PFSK-1 (cell line): ENCODE data around the gene KIAA0825.

Experiments used
- FOXP2 ChIP-seq: optimal IDR thresholded peaks from 2 replicates; pipeline ENCODE3; 2011; ENCODE audit warnings: borderline replicate concordance, control low read depth, inconsistent platforms; ENCODE audit not compliant: insufficient read depth; ENCODE audit errors: extremely low read length, extremely low read depth
- POLR2AphosphoS5 ChIP-seq: IDR thresholded peaks from 2 replicates; pipeline ENCODE4 v1.6.1; 2012; ENCODE audit warnings: low read depth, mild to moderate bottlenecking, control low read depth, low read length, moderate library complexity
- SIN3A ChIP-seq: IDR thresholded peaks from 2 replicates; pipeline ENCODE4 v1.6.1; 2012; ENCODE audit warnings: mild to moderate bottlenecking, low read length, moderate library complexity, borderline replicate concordance; ENCODE audit not compliant: insufficient read depth
- TAF1 ChIP-seq: IDR thresholded peaks from 2 replicates; pipeline ENCODE4 v1.6.1; 2012; ENCODE audit warnings: low read length, control low read depth, borderline replicate concordance; ENCODE audit not compliant: insufficient read depth
- TF ChIP-seq, protein P1 (sequence below), 2 experiments: IDR thresholded peaks; 2 replicates each; pipeline versions ENCODE4 v1.6.1 to v1.8.0; 2011 to 2012; ENCODE audit warnings: low read depth in 2 of 2, low read length in 2 of 2, control low read depth in 1 of 2, inconsistent platforms in 1 of 2, mild to moderate bottlenecking in 1 of 2, moderate library complexity in 1 of 2; ENCODE audit not compliant: insufficient read depth in 1 of 2

KIAA0825 gene

DNA sequence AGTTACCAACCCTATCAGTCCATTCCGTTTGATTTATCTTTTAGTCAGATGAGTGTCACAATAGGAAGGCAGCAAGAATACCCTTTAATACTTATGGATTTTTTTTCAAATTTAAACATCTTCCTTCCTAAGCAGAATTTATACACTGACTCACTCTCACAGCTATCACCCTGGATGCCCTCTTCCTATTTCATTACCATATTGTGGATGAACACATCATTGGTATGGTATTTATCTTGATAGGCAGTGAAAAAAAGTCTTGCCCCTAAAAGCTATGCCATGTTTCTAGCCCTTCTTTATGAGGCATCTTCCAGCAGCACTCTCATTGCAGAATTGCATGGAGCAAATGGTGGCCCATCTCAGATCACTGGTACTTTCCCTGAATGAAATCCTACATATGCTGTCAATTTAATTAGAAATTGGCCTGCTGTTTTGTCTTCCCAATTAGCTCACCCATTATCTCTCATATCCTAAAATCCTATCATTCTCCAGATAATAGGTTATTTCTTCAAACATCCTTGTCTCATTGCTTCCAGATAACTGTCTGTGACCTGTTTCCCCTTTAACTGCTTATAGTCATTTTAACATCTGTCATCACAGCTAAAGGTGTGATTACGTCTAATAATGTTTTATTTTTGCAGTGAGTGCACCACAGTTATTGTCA lies 443.5 kb downstream of the KIAA0825 start:
- no peak for TF ChIP-seq TAF1
- TF ChIP-seq SIN3A, result no peak
- TF ChIP-seq POLR2AphosphoS5, result no peak
- TF ChIP-seq, protein P1, sequence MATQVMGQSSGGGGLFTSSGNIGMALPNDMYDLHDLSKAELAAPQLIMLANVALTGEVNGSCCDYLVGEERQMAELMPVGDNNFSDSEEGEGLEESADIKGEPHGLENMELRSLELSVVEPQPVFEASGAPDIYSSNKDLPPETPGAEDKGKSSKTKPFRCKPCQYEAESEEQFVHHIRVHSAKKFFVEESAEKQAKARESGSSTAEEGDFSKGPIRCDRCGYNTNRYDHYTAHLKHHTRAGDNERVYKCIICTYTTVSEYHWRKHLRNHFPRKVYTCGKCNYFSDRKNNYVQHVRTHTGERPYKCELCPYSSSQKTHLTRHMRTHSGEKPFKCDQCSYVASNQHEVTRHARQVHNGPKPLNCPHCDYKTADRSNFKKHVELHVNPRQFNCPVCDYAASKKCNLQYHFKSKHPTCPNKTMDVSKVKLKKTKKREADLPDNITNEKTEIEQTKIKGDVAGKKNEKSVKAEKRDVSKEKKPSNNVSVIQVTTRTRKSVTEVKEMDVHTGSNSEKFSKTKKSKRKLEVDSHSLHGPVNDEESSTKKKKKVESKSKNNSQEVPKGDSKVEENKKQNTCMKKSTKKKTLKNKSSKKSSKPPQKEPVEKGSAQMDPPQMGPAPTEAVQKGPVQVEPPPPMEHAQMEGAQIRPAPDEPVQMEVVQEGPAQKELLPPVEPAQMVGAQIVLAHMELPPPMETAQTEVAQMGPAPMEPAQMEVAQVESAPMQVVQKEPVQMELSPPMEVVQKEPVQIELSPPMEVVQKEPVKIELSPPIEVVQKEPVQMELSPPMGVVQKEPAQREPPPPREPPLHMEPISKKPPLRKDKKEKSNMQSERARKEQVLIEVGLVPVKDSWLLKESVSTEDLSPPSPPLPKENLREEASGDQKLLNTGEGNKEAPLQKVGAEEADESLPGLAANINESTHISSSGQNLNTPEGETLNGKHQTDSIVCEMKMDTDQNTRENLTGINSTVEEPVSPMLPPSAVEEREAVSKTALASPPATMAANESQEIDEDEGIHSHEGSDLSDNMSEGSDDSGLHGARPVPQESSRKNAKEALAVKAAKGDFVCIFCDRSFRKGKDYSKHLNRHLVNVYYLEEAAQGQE (IDR thresholded peaks at IDR 0.05; ENCODE audit: insufficient read depth in 1 of 2, low read depth in 2 of 2, low read length in 2 of 2), result no peak

DNA sequence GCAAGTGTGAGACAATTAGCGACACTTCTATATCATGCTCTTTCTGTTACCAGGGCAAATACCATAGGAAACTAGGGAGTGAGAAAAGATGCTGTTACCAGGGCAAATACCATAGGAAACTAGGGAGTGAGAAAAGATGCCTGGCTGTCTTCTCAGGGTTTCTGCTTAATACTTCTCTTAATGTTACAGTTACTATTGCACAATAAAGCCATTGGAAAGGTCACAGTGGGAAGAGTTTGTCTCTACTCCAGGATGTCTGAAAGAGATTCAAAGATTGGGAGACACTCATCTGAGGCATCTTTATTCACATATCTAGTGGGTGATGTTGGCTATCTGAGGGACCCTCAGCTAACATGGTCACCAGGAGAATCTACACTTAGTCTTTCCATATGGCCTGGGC lies 445.3 kb downstream of the KIAA0825 start:
- no peak for TF ChIP-seq TAF1
- TF ChIP-seq, protein P1 (IDR thresholded peaks at IDR 0.05; ENCODE audit: insufficient read depth in 1 of 2, low read depth in 2 of 2, low read length in 2 of 2), result no peak

DNA sequence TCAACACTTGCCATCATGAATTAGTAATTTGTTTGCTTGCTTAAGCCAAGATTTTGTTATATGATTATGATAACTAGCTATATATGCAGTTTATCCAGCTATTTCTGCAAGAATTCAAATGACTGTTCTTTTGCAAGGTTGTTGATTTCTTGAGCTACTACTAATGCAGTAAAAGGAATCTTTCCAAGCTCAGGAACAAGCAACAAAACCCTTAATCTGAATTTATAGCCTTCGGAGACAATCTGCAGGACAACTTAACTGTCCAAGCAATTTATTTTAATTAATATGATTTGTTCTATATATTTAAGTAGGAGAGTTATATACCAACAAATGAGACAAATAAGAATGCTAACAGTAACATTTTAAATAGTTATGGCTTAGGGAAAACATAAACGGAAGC lies 450.3 kb downstream of the KIAA0825 start:
- no peak for TF ChIP-seq SIN3A
- TF ChIP-seq TAF1, result no peak
- TF ChIP-seq, protein P1 (IDR thresholded peaks at IDR 0.05; ENCODE audit: insufficient read depth in 1 of 2, low read depth in 2 of 2, low read length in 2 of 2), result no peak
- no peak for TF ChIP-seq POLR2AphosphoS5
- no peak for TF ChIP-seq FOXP2

DNA sequence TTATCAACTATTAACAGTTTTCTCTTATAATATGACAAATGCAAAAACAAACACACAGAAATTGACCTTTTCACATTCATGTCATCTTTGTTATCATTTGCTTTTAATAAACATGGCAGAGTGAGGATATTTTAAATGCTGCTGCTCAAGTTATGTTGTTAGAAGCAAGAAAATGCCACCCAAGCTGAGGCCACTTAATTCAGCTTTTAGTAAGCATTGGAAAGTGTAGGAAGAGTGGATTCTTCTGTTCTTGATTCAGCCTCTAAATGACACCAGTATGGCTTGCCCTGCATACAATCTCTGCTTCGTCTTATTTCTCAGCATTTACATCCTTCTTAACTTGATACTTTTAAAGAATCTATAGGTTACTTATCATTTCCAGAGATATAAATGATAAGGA lies 456.6 kb downstream of the KIAA0825 start:
- TF ChIP-seq, protein P1 (IDR thresholded peaks at IDR 0.05; ENCODE audit: insufficient read depth in 1 of 2, low read depth in 2 of 2, low read length in 2 of 2), result no peak
- TF ChIP-seq POLR2AphosphoS5 (no peak), TAF1 (no peak), FOXP2 (no peak), SIN3A (no peak)

DNA sequence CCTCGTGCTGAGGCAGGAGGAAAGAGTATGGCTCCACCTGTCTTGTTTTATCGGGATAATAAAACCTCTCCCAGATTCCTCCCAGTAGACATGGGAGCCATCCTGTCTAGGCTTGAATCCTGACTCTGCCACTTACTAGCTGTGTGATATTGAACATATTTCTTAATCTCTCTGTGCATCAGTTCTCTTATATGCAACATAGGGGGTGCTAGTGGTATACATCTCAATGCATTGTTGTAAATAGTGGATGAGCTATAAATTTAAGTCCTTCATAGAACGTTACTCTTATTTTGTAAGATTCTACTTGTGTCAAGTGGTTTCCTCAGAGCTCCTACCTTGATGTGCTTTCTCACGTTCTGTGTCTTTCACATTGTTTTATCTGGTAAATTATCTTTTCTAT lies 459.3 kb downstream of the KIAA0825 start:
- TF ChIP-seq FOXP2, result no peak
